CD4-positive, alpha-beta memory T cell (primary cell): ENCODE data around the gene GPR18. TPM values are rescaled to one million over a fixed set of nuclear protein-coding genes. Genes with fewer than 3 reads are reported as not detected.
A peak's percentile ranks its signal among the peaks of the same experiment; 100 is the strongest.

Experiments used
- CTCF ChIA-PET: fragments of 350-600 bp; sonication (Branson Sonifier 250); formaldehyde crosslinking; loops from one replicate; lab custom pipeline; 2021; ENCODE audit warnings: inconsistent platforms; ENCODE audit not compliant: partially characterized antibody; lab: Charles Lee
- POLR2A ChIA-PET: fragments of 350-600 bp; sonication (Branson Sonifier 250); formaldehyde crosslinking; loops from one replicate; lab custom pipeline; 2021; ENCODE audit not compliant: partially characterized antibody; lab: Charles Lee
- DNase-seq, 5 donors: peaks; one replicate each; pipeline versions ENCODE4 v3.0.0 to v3.0.0-alpha.2; 2020 to 2022; ENCODE audit warnings: mixed read lengths in 1 of 5
- H3K27ac ChIP-seq: one replicate; pipeline ENCODE4 v1.7.0; 2013; ENCODE audit warnings: low read depth, low read length
- H3K27me3 ChIP-seq: 2 replicates; pipeline ENCODE4 v1.7.0; 2013; ENCODE audit warnings: mild to moderate bottlenecking, low read length, moderate library complexity; ENCODE audit not compliant: insufficient read depth
- H3K36me3 ChIP-seq: 2 replicates; pipeline ENCODE4 v1.7.0; 2013; ENCODE audit warnings: mild to moderate bottlenecking, low read length, moderate library complexity; ENCODE audit not compliant: insufficient read depth
- H3K4me1 ChIP-seq: 2 replicates; pipeline ENCODE4 v1.7.0; 2013; ENCODE audit warnings: mild to moderate bottlenecking, low read length, moderate library complexity; ENCODE audit not compliant: insufficient read depth
- H3K4me3 ChIP-seq, 2 donors: one replicate each; pipeline ENCODE4 v1.7.0; 2013; ENCODE audit warnings: low read length in 2 of 2, mild to moderate bottlenecking in 1 of 2
- H3K9me3 ChIP-seq, 2 donors: one replicate each; pipeline ENCODE4 v1.7.0; 2013; ENCODE audit warnings: low read length in 2 of 2, control low read depth in 1 of 2; ENCODE audit not compliant: control insufficient read depth in 1 of 2
- H3K27ac Mint-ChIP-seq, 7 donors: one replicate each; pipeline ENCODE4 v1.8.0; 2020 to 2021; ENCODE audit warnings: mixed read lengths in 7 of 7, mild to moderate bottlenecking in 6 of 7, inconsistent platforms in 3 of 7, moderate library complexity in 3 of 7
- H3K27me3 Mint-ChIP-seq, 2 donors: one replicate each; pipeline ENCODE4 v1.8.0; 2020 to 2021; ENCODE audit warnings: mixed read lengths in 2 of 2
- H3K36me3 Mint-ChIP-seq, 2 donors: one replicate each; pipeline ENCODE4 v1.8.0; 2020 to 2021; ENCODE audit warnings: mixed read lengths in 2 of 2, inconsistent platforms in 1 of 2, mild to moderate bottlenecking in 1 of 2
- H3K4me1 Mint-ChIP-seq, 4 donors: one replicate each; pipeline ENCODE4 v1.8.0; 2020 to 2021; ENCODE audit warnings: mixed read lengths in 4 of 4, mild to moderate bottlenecking in 1 of 4
- H3K4me3 Mint-ChIP-seq, 8 donors: one replicate each; pipeline ENCODE4 v1.8.0; 2020 to 2021; ENCODE audit warnings: mixed read lengths in 8 of 8, mild to moderate bottlenecking in 7 of 8, moderate library complexity in 6 of 8, inconsistent platforms in 3 of 8
- H3K9me3 Mint-ChIP-seq, 8 donors: one replicate each; pipeline ENCODE4 v1.8.0; 2020 to 2021; ENCODE audit warnings: mixed read lengths in 8 of 8, mild to moderate bottlenecking in 5 of 8, inconsistent platforms in 3 of 8, moderate library complexity in 1 of 8
- intact Hi-C: fragments of 100-400 bp; cut with micrococcal nuclease; formaldehyde crosslinking; loops from one replicate; pipeline ENCODE4 v1.15.1; 2023
- polyA plus RNA-seq, 2 donors: library from polyadenylated mRNA; unstranded; fragments of 300-500 nt; fragmentation: Illumina TruSeq; gene quantifications; one replicate each; pipeline ENCODE4 v1.2.3, GENCODE V29; 2021
- total RNA-seq, 2 experiments: library from RNA; stranded (reverse); gene quantifications; one replicate each; pipeline ENCODE4 v1.2.3, GENCODE V29; 2021

The GPR18 gene
- total and polyA plus RNA-seq, 4 experiments from 2014 or later, result 21.5 to 29.5 (median 22.9) TPM

DNA sequence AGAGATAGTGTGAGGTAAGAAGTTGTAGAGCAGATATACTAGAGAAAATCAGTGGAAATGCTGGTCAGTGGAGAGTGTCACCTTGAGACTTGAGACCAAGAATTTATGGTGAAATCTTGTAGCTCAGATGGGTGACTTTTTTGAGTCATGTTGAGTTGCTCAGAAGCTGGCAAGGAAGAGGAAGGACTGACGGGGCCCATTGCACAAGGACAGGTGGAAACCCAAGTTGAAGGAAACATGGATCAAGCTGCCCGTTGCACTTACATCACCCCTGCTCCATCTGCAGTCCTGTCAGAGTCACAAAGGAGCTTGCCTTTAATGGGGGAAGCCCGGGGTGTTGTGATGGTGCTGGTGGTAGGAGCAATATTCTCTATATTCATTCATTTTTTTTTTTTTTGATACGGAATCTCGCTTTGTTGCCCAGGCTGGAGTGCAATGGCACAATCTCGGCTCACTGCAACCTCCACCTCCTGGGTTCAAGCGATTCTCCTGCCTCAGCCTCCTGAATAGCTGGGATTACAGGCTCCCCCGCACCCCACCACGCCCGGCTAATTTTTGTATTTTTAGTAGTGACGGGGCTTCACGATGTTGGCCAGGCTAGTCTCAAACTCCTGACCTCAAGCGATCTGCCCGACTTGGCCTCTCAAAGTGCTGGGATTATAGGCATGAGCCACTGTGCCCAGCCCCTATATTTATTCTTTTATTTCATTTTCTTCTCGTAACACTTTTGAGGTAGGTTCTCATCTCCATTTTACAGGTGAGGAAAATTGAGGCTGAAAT is 30.1 kb downstream of the GPR18 start:
- peak overlapping the region; percentile 52 for H3K27ac ChIP-seq
- CTCF ChIA-PET, result interaction anchor here (0.9 to 2.3 kb wide), 3 partner anchors 11 to 42 kb away, joined by 3 to 13 read pairs (median 3); no protein-coding TSS in a partner anchor
- peaks cover 17 to 23% of the 10 kb centered on the region in 2 donors for H3K36me3 Mint-ChIP-seq

DNA sequence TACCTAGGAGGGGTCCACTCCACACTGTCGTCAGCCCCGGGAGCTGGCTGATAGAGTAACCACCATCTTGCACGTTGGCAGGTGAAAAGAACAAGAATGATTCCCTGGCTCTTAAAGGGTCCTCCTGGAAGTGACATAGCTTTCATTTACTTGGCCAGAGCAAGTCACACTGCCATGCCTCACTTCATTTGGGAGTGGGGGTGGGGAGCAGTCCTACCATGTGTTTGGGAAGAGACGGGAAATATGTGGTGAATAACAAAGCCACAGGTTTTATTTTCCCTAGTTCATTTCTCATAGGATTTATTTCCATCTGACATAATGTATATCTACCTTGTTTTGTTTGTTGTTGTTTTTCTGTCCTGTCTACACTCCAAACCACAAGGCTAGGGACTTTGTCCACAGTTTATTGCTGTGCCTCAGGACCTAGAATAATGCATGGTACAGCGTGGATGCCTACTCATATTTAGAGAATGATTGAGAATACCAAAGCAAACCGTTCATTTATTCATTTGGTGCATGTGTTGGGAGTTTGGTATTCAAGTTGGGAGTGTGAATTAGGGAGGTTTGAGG is 30.8 kb downstream of the GPR18 start:
- Histone ChIP-seq H3K4me3 (no peak overlapping the region), H3K36me3 (no peaks in the 10 kb centered on the region), H3K27me3 (no peaks in the 10 kb centered on the region), H3K4me1 (peaks cover 97% of the 10 kb centered on the region), H3K27ac (no peak overlapping the region), H3K9me3 (no peaks in the 10 kb centered on the region)
- H3K27ac Mint-ChIP-seq, result peak overlapping the region; percentile 16 to 92 (median 76)
- H3K9me3 Mint-ChIP-seq, result peaks cover 0 to 8% (median 2%) of the 10 kb centered on the region in 8 donors
- intact Hi-C loops, result no loop called here
- ChIA-PET CTCF (interaction anchor here (0.9 to 2.3 kb wide), 4 partner anchors 10 to 51 kb away, joined by 3 to 13 read pairs (median 4); no protein-coding TSS in a partner anchor), POLR2A (interaction anchor here (0.6 to 1.2 kb wide), 8 partner anchors 8 to 115 kb away, joined by 3 to 4 read pairs (median 3); partner anchors contain the start of gene UBAC2)
- no peaks in the 10 kb centered on the region for H3K27me3 Mint-ChIP-seq
- H3K4me3 Mint-ChIP-seq, result peak overlapping the region; percentile 16 to 91 (median 46)
- DNase-seq, result no peak
- peaks cover 22 to 25% of the 10 kb centered on the region in 2 donors for H3K36me3 Mint-ChIP-seq
- peaks cover 63 to 86% (median 76%) of the 10 kb centered on the region in 4 donors for H3K4me1 Mint-ChIP-seq

More for the DNA sequence above, 30.1 kb downstream of the GPR18 start:
- intact Hi-C loops, result loop anchor here (1.0 to 2.0 kb wide), 2 partner anchors 9 to 13 kb away; no protein-coding TSS in a partner anchor
- Histone ChIP-seq H3K9me3 (no peaks in the 10 kb centered on the region), H3K36me3 (no peaks in the 10 kb centered on the region), H3K4me3 (no peak overlapping the region), H3K4me1 (peaks cover 95% of the 10 kb centered on the region), H3K27me3 (no peaks in the 10 kb centered on the region)
- no peak for DNase-seq
- Mint-ChIP-seq H3K27ac (peak overlapping the region; percentile 63 to 92 (median 88)), H3K9me3 (peaks cover 0 to 6% (median 2%) of the 10 kb centered on the region in 8 donors), H3K4me1 (peaks cover 61 to 79% (median 70%) of the 10 kb centered on the region in 4 donors), H3K27me3 (no peaks in the 10 kb centered on the region), H3K4me3 (peak overlapping the region; percentile 33 to 91 (median 78))
- POLR2A ChIA-PET, result interaction anchor here (0.7 to 1.2 kb wide), 7 partner anchors 9 to 114 kb away, joined by 3 to 4 read pairs (median 3); partner anchors contain the start of gene UBAC2

DNA sequence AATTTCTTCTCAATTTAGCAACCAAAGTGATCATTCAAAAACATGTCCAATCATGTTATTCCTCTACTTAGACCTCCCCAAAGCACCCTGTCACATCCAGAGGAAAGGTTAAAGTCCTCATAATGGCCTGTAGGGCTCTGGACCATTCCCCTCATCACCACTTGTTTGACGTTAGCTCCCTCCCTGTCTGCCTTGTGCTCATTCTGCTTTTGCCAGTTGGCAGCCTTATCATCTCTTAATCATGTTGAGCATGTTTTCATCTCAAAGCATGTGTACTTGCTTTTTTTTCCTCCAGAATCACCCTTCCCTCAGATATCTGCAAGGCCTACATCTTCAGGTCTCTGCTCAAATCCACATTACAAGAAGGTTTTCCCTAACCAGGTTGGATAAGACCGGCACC is 31.7 kb downstream of the GPR18 start:
- POLR2A ChIA-PET, result interaction anchor here (1.1 kb wide), 1 partner anchor 32 kb away, joined by 3 read pairs; the partner anchor contains the start of gene GPR18
- no peaks in the 10 kb centered on the region for H3K27me3 Mint-ChIP-seq

DNA sequence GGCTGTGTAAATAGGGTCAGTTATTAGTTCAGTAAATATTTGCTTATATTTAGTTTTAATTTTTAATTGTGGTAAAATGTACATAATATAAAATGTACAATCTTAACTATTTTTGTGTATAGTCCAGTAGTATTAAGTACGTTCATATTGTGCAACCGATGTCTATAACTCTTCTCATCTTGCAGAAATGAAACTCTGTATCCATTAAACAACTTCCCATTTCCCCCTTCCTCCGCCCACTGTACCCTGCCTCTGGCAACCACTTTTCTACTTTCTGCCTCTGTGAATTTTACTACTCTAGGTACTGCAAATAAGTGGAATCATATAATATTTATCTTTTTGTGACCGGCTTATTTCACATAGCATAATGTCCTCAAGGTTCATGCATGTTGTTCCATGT is 33.1 kb downstream of the GPR18 start:
- DNase-seq, result no peak
- intact Hi-C loops, result no loop called here
- CTCF ChIA-PET, result no interaction called here
- H3K4me3 ChIP-seq, result no peak overlapping the region
- no peaks in the 10 kb centered on the region for H3K27me3 ChIP-seq
- POLR2A ChIA-PET, result no interaction called here
- peaks cover 73 to 94% (median 86%) of the 10 kb centered on the region in 4 donors for H3K4me1 Mint-ChIP-seq
- peak overlapping the region in 4 of 8 donors; percentile 11 to 68 (median 36) for H3K4me3 Mint-ChIP-seq
- no peak overlapping the region for H3K27ac ChIP-seq
- no peaks in the 10 kb centered on the region for H3K27me3 Mint-ChIP-seq
- peaks cover 0 to 8% (median 2%) of the 10 kb centered on the region in 8 donors for H3K9me3 Mint-ChIP-seq
- H3K9me3 ChIP-seq, result no peaks in the 10 kb centered on the region
- H3K27ac Mint-ChIP-seq, result peak overlapping the region in 4 of 7 donors; percentile 19 to 93 (median 69)
- H3K36me3 Mint-ChIP-seq, result peaks cover 25 to 29% of the 10 kb centered on the region in 2 donors
- H3K4me1 ChIP-seq, result peaks cover 96% of the 10 kb centered on the region
- H3K36me3 ChIP-seq, result no peaks in the 10 kb centered on the region

More for the DNA sequence above, 31.7 kb downstream of the GPR18 start:
- CTCF ChIA-PET, result interaction anchor here (1.7 to 2.3 kb wide), 2 partner anchors 39 to 50 kb away, joined by 4 to 13 read pairs; no protein-coding TSS in a partner anchor
- peak overlapping the region in 7 of 8 donors; percentile 3 to 83 (median 12) for H3K4me3 Mint-ChIP-seq
- H3K27ac Mint-ChIP-seq, result peak overlapping the region in 5 of 7 donors; percentile 15 to 87 (median 60)
- no peak for DNase-seq
- H3K9me3 Mint-ChIP-seq, result peaks cover 0 to 8% (median 2%) of the 10 kb centered on the region in 8 donors
- Histone ChIP-seq H3K27me3 (no peaks in the 10 kb centered on the region), H3K36me3 (no peaks in the 10 kb centered on the region), H3K9me3 (no peaks in the 10 kb centered on the region), H3K27ac (no peak overlapping the region), H3K4me1 (peaks cover 97% of the 10 kb centered on the region), H3K4me3 (no peak overlapping the region)
- intact Hi-C loops, result no loop called here
- H3K4me1 Mint-ChIP-seq, result peaks cover 67 to 88% (median 80%) of the 10 kb centered on the region in 4 donors
- H3K36me3 Mint-ChIP-seq, result peaks cover 26 to 29% of the 10 kb centered on the region in 2 donors

DNA sequence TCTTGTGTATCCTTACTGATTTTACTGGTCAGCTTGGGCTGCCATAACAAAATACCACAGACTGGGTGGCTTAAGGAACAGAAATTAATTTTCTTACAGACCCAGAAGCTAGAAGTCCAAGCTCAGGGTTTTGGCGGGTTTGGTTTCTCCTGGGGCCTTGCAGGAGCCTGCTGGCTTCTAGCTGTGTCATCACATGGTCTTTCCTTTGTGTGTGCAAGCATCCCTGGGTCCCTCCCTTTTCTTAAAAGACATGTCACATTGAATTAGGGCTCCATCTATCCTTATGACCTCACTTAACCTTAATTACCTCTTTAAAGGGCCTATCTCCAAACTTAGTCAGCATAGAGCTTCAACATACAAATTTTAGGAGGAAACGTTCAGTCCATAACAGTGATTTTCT is 34.2 kb downstream of the GPR18 start:
- Histone ChIP-seq H3K36me3 (no peaks in the 10 kb centered on the region), H3K4me1 (peaks cover 96% of the 10 kb centered on the region), H3K27ac (peak overlapping the region; percentile 42), H3K9me3 (no peaks in the 10 kb centered on the region), H3K4me3 (peak overlapping the region in 1 of 2 donors; percentile 16), H3K27me3 (no peaks in the 10 kb centered on the region)
- CTCF ChIA-PET, result interaction anchor here (1.5 kb wide), 1 partner anchor 42 kb away, joined by 8 read pairs; no protein-coding TSS in a partner anchor
- H3K4me1 Mint-ChIP-seq, result peaks cover 72 to 93% (median 85%) of the 10 kb centered on the region in 4 donors
- H3K4me3 Mint-ChIP-seq, result peak overlapping the region in 7 of 8 donors; percentile 18 to 74 (median 67)
- POLR2A ChIA-PET, result interaction anchor here (0.8 to 2.1 kb wide), 8 partner anchors 8 to 210 kb away, joined by 3 to 10 read pairs (median 4); partner anchors contain the start of genes GPR18 and UBAC2
- H3K9me3 Mint-ChIP-seq, result peaks cover 0 to 8% (median 2%) of the 10 kb centered on the region in 8 donors
- peak overlapping the region; percentile 69 to 93 (median 87) for H3K27ac Mint-ChIP-seq
- no peaks in the 10 kb centered on the region for H3K27me3 Mint-ChIP-seq
- H3K36me3 Mint-ChIP-seq, result peaks cover 25 to 29% of the 10 kb centered on the region in 2 donors
- intact Hi-C loops, result no loop called here
- DNase-seq, result peak in 1 of 5 donors; percentile 48

DNA sequence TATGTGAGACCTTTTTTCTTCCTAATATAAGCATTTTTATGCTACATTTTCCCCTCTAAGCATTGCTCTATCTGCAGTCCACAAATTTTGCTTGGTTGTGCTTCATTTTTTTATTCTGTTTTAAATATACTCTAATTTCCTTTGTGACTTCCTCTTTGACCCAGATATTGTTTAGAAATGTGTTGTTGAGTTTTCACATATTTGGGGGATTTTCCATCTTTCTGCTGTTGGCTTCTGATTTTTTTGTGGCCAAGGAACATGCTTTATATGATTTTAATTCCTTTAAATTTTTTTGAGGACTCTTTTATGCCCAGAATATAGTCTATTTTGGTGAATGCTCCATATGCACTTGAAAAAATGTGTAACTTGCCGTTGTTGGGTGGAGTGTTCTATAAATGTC is 34.6 kb downstream of the GPR18 start:
- Mint-ChIP-seq H3K4me3 (peak overlapping the region in 7 of 8 donors; percentile 18 to 74 (median 67)), H3K4me1 (peaks cover 71 to 93% (median 85%) of the 10 kb centered on the region in 4 donors), H3K9me3 (peaks cover 0 to 8% (median 2%) of the 10 kb centered on the region in 8 donors), H3K27me3 (no peaks in the 10 kb centered on the region), H3K36me3 (peaks cover 25 to 29% of the 10 kb centered on the region in 2 donors), H3K27ac (peak overlapping the region; percentile 69 to 93 (median 87))
- ChIA-PET CTCF (interaction anchor here (1.5 to 1.7 kb wide), 2 partner anchors 42 to 47 kb away, joined by 5 to 8 read pairs; no protein-coding TSS in a partner anchor), POLR2A (interaction anchor here (0.8 to 2.1 kb wide), 8 partner anchors 8 to 211 kb away, joined by 3 to 10 read pairs (median 4); partner anchors contain the start of genes GPR18 and UBAC2)
- peak overlapping the region; percentile 42 for H3K27ac ChIP-seq
- H3K4me3 ChIP-seq, result peak overlapping the region in 1 of 2 donors; percentile 16
- no peaks in the 10 kb centered on the region for H3K27me3 ChIP-seq
- no peaks in the 10 kb centered on the region for H3K36me3 ChIP-seq
- peaks cover 96% of the 10 kb centered on the region for H3K4me1 ChIP-seq
- no peak for DNase-seq
- H3K9me3 ChIP-seq, result no peaks in the 10 kb centered on the region
- intact Hi-C loops, result no loop called here
